HG03342 (cell line): ENCODE data around the gene ELMOD1.

Experiments
- ATAC-seq: cut with Tn5 transposase; IDR thresholded peaks from one replicate; pipeline ENCODE4 v1.9.1; 2021; ENCODE audit warnings: mild to moderate bottlenecking, moderate library complexity; ENCODE audit not compliant: unreplicated experiment

The ELMOD1 gene

DNA sequence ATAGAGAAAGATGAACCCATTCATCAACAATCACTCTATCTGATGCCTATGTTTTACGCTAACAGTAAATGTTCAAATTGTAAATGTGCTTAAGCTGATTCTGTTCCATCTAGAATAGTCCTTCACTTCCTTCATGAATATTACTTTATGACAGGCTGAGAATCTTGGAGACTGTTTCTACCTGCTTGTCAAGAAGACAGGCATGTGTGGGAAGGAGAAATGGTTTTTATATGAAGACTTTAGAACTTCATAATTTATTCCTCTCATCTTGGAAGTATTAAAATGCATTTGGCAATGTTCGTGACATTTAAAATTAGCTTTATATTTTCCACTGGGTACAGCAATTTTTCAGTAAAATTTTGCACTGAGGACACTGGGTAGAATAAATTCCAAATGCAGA is 41.0 kb downstream of the ELMOD1 start:
- ATAC-seq, result no peak

DNA sequence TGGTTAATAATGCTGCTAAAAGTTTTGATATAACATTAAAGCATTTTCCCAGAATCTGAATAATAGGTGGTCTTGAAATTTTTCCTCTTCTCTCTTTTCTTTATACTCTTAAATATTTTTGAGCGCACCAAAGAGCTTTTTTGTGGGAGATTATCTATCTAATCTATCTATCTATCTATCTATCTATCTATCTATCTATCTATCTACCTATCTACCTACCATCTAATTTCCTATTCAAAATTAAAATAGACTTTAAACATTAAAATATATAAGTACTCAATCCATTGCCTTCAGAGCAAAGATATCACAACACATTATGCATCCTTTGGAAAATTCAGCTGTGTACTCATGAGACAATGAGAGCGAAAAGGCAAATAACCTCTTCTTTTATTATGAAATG is 55.8 kb downstream of the ELMOD1 start:
- no peak for ATAC-seq

DNA sequence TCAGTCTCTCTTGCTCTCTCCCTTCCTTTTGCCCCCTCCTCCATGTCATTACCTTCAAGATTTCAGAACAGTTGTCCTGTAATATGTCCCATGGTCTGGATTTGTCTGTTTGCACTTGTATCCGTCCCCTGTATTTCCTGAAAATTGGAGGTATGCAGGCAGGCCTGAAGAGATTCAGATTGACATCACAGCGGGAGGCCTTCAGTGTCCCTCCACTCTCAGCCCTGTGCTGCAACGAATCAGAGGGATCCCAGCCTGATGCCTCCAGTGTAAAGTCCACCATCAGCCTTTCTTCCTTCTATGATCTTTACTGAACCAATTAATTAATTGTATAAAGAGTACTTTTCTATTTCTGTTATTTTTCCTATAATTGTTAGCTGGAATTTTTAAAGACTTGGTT is 57.3 kb downstream of the ELMOD1 start:
- no peak for ATAC-seq

DNA sequence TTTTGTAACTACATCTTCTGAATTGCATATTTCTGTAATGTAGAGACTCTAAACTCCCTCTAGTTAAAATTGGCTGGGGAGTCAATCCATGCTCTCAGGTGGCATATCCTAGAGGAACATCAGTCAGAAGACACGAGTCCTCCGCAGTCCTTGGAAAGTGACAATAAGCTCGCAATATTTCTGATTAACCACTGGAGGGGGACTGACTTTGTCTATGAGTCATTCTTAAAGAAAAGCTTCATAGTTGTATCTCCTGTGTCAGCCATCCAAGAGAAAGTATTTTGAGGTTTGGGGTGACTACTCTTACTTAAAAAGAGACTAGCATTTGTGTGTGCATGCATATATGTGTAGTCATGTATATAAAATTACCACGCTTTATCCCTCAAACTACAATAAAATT is 60.7 kb downstream of the ELMOD1 start:
- ATAC-seq, result no peak

DNA sequence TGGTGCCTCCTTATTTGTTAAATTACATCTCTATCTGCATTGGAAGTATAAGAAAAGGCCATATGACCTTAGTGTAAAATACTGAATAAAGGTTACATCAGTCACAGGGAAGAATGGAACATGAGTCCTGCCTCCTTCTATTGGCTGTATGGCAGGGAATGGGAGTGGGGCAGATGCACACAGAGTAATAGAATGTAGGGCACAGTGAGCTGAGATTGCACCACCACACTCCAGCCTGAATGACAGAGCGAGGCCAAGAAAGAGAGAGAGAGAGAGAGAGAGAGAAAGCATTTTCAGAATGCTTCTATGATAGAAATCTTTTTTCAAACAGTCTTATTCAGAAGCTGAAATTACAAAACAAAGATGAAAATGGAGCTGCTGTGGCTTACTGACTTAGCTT is 62.1 kb downstream of the ELMOD1 start:
- ATAC-seq, result no peak

DNA sequence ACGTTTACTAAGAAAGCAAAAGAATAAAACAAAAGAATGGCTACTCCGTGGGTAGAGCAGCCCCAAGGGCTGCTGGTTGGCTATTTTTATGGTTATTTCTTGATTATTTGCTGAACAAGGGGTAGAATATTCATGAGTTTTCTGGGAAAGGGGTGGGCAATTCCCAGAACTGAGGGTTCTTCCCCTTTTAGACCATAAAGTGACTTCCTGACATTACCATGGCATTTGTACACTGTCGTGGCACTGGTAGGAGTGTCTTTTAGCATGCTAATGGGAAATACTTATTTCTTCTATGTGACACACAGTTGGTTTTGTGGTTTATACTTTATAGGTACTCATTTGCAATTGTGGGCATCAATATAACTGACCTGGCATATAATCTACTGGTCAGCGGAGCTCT is 64.7 kb downstream of the ELMOD1 start:
- no peak for ATAC-seq

DNA sequence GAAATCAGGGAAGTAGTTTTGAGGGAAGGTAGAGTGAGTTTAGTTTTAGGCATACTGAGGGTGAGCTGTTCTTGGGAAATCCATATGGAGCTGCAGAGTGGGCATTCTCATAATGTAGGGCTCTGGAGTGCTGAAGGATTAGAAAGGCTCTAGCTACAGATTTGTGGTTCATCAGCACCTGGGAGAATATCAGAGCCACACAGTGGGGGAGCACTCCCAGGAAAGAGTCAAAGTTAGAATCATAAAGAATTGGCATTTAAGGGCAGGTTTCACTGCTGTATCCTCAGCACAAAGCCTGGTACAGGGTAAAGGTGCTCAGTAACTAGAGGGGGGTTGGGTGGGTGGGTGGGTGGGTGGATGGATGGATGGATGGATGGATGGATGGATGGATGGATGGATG is 68.4 kb downstream of the ELMOD1 start:
- ATAC-seq, result no peak

DNA sequence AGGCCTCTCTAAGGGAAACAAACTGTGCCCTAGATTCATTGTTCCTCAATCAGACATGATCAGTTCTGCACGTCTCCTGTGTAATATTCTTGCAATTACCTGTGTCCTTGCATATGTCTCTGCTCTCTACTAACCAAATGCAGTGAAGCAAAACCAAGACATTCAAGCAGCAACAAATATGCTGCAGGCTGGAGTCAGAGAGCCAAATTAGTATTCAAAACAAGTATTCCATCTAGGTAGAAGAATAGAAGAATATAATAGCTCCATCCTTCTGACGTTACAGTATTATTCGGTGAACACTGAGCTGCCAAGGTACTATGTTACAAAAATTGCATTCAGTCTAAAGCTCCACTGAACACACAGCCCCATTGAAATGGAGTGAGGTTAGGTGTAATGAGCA is 69.1 kb downstream of the ELMOD1 start:
- ATAC-seq, result no peak

DNA sequence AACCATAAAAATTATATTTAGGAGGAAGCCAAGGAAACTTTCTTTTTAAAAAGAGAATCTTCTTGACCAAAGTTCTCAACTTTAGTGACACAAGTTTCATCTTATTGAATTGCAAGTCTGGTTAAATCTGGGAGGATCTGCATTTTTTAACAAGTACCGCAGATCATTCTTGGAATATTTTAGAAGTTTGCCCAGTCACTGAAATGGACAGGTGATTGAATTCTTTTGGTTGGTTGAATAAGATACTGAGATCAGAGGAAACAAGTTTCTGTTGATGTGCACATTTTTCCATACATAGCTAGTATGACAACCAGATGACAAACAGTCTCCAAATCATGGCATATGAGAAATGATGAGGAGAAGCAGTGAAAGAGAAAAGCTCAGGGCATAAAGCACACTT is 70.7 kb downstream of the ELMOD1 start:
- ATAC-seq, result no peak

DNA sequence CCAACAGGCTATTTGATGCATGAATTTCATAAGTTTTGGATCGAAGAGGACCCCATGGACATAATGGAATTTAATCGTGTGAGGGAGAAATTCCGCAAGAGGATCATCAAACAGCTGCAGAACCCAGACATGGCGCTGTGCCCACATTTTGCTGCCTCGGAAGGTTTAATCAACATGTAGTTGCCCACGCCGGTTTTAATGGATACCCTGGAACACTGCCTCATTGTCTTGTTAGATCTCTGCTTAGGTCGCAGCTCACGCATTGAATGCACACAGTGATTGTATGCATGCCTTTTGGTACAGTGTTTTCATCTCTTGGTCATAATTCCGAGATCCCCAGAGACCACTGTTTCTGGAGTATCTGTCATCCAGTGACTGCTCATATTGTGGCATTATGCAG is 74.1 kb downstream of the ELMOD1 start:
- no peak for ATAC-seq

DNA sequence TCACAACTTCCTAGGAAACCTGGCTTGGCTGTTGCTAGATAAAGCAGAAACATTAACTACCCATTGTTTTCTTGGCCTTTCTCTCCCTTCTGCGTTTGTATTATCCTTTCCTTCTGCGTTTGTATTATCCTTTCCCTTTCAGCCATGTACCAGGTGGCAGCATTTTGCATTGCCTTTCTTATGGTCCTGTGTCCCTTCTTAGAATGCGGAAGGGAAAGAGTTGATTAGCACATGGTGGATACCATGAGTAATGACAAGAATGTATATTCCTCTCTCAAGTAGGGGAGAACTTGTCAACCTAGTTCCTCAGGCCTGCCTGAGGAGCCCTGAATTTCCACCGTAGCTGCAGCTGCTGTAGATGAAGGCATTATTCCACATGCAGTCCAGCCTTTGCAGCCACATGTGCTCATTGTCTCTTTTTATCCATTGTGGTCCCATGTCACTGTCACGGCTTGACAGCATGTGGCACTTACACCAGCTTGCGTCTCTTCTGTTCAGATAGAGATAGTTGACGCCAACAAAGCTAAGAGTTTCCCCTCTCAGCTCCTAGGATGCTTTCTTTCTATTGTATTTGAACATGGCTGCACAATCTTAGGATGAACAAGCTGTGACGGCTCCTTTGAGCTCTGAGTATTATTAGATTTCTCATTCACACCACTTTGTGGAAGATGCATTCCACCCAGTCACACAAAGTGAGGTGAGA is 76.1 kb downstream of the ELMOD1 start:
- ATAC-seq, result no peak

DNA sequence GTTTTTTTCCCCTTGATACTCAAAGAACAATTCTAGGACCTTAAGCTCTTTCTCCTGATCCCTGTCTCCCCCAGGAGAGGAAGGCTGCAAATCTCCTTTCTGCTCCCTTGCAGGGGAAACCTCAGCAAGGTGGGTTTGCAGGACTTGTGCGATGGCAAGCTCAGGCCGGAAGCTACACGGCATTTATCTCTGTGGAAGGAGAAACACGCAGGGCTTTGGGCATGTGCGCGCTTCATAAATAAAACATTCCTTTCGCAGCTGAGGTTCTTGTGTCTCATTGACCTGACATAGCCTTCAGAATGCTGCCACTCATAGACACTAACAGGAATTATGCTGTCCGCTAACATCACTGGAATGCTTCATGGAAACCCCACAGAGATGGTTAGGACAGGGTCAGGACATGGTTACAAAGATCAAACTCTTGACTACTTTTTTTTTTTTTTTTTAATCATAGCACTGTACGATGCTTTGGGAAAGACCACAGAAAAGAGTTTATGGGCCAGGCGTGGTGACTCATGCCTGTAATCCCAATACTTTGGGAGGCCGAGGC is 78.3 kb downstream of the ELMOD1 start:
- no peak for ATAC-seq

DNA sequence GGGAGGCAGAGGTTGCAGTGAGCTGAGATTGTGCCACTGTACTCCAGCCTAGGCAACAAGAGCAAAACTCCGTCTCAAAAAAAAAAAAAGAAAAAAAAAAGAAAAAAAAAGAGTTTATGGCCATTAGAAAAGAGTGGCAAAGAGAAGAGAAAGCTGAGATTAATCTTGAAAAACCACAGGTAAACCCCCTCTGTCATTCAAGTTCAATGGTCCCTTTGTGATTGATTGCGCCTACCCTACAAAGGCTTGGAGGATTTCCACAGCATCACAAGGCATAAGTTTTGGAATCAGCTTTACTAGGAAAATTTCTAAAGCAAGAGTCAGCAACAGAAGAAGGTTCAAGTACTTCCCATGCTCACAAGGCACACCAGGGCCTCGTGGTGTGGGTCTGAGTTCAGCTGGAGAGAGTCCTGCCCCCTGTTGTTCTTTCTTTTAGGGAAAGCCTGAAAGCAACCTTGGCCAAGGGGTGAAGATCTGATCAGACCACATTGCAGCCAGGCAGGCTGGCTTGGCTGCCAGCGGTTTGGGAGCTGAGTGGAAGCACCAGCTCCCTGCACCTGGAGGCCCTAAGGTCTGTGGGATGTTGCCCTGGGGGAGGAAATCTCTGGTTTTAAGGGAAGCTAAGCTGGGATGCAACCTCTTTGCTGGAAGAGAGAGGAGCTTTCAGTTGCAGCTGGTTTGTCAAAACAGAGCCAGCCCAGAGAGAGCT is 79.1 kb downstream of the ELMOD1 start:
- no peak for ATAC-seq

DNA sequence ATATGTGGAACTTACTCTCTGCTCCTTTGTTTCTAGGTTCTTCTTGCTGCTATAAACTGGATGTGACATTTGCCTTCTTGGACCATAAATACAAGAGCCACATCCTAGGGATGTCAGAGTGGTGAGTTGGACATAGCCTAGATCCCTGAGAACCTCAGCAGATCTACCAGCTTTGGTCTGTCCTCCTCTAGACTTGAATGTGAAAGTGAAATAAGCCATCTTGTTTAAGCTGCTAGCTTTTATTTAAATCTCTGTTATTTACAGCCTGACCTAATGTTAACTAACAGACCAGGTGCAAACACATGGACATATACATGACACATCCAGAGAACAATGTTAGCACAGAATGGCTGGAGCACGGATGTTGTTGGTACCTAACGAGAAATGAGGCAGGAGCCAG is 85.0 kb downstream of the ELMOD1 start:
- no peak for ATAC-seq

DNA sequence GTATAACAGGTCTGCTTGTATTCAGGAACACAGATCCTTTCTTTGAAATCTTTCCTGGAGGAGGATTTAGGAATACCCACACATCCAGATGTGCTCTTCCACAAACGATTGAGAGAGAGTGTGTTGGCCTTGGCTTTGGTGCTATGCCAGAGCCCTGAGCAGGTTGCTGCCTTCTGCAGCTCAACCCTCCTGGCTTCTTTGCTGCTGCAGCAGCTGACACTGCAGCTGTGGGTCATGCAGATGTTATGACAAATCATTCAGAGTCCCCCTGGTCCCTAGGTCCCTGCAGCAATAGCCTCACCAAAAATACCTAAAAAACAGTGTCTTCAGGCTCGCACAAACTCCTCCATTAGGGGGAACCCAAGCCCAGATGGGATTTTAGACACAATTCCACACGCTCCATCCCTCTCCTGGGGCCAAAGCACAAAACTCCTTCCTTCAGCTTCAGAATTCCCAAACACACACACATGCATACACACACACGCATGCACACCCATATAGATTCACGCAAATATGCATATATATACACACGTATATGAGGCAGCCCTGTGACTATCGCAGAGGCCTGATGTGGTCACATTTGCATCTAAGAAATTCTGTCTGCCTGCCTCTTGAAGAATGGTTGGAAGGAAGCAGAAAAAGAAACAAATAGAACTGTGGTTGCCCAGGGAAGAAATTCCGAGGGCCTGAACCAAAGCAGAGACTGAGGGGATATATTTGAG is 85.5 kb downstream of the ELMOD1 start:
- no peak for ATAC-seq

DNA sequence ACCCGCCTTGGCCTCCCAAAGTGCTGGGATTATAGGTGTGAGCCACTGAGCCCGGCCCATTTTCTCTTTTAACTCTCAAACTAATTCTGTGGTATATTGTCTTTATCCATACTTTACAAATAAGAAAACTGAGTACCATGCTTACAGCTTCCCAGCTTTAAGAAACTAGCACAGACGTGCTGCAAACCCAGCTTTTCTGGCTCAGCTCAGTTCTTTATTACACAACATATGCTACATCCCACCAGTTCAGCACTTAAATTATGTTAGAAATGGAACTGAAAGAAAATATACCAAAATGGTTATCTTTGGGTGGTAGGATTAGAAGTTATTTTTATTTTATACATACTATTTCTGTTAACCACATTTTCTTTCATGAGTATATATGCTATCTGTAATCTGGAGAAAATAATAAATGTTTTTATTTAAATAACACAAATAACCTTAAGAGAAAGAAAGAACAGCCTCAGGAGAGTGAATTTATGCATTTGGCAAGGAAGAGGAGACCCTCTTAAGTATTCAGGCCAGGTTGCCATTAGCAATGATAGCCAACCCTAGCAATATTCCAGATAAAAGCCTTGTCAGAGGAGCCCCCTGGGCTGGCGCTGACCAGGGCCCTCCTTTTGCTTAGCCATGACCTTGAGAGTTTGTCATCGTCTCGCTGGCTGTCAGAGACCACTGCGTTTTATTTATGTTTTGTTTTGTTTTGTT is 87.1 kb downstream of the ELMOD1 start:
- ATAC-seq, result no peak

DNA sequence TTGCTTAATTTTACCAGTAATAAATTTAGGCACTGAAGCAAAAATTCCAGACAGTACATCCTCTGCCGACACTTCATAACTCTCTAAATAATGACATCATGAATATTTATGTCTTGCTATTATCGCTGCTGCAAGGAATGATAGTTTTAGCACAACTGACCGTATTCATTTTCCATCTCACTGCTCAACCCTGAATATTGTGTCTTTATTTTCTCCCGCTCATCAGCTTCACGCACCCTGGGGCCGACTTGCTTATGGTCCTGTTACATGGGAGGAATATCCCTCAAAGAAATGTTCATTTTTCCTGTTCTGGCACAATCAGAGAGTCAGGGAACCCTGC is 87.7 kb downstream of the ELMOD1 start:
- no peak for ATAC-seq

DNA sequence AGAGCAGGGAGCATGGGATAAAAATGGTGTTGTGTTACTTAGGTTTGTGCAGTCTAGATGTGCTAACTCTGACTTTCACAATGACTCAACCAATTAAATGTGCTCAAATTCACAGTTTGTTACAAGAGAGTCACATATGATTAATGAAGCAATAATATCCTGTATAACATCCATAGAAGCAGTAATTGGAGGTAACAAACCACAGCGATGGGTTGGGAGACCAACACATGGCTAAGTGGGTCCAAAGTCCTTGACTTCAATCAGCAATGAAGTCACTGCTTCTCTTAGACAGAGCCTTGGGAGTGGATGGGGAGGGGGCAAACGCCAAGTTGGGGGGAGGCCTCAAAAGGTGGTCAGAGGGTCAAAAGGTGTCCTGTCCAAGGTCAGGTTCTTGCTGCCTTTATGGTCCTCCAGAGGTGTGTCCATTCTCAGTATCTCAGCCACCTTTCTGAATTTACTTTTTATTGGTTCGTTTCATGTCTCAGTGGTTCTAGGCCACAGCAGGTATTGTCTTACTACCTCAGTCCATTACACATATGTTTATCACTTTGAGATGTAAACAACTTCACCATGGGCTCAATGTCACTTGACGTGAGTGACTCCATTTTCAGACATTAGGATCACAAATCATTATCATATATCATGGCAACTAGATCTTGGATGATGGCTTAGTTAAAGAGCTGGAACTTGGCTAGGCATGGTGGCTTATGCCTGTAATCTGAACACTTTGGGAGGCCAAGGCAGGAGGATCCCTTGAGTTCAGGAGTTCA is 88.5 kb downstream of the ELMOD1 start:
- no peak for ATAC-seq

DNA sequence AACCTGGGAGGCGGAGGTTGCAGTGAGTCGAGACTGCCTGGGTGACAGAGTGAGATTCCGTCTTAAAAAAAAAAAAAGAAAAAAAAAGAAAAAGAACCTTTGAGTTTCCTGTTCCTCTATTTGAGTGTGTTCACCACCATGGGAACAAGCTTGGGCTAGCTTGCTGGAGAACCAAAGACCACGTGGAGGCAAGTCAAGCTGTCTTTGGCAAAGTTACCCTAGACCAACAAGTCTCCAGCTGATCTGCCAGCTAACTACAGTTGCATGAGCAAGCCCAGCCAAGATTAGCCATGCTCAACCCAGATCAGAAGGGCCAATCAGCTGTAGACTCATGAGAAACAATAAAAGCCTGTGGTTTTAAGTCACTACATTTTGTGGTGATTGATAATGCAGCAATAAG is 91.2 kb downstream of the ELMOD1 start:
- no peak for ATAC-seq

DNA sequence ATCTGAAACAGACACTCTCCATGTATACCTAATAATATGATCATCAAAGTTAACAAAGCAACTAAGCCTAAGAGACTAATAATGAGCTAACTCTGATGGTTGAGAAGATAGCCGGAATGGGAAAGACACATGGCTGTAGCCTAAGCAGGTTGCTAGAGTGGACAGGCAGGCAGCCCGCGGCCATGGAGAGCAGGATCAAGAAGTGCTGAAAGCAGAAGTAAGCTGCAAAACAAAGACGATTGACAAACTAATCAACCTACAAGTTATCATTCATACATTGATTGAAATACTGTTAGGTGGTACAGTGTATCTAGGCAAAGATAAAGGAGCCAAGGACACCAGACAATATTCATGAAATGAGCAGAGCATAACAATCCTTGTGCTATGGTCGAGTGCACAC is 91.6 kb downstream of the ELMOD1 start:
- no peak for ATAC-seq

DNA sequence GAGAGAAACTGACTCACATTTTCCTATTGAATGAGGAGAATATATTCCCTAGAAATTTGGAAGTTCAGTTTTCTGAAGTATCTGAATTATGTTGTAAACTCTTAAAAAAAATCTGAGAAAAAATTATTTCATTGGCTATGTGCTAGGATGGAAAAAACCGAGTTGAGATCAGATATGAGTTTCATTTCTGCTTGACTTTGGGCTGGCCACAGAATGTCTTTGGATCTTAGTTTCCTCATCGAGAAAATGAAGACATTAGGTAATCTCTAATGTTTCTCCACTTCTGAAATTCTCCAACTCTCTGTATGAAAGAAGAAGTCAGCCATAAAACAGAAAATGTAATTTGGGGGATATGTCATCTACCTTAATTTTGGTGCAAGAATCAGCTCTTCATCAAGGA is 92.1 kb downstream of the ELMOD1 start:
- ATAC-seq, result no peak
